ENCODE measurements around the gene RANGRF. TPM values are rescaled to one million over a fixed set of nuclear protein-coding genes. Genes with fewer than 3 reads are reported as not detected.
A peak's percentile ranks its signal among the peaks of the same experiment; 100 is the strongest.

The RANGRF gene
- total RNA-seq, 1 experiment from 2014 or later: 18.0 TPM

DNA sequence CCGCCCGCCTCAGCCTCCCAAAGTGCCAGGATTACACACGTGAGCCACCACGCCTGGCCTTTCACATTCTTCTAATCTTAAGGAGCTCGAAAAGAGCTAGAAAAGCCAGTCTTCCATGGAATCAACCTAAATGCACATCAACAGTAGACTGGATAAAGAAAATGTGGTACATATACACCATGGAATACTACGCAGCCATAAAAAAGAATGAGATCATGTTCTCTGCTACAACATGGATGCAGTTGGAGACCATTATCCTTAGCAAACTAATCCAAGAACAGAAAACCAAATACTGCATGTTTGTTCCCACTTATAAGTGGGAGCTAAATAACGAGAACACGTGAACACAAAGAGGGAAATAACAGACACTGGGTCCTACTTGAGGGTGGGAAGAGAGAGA is 43.7 kb upstream of the RANGRF start:
- Histone ChIP-seq H3K4me1 (ENCODE audit: insufficient read depth, low read length) (peaks cover under 1% of the 10 kb centered on the region), H3F3A (ENCODE audit: low read length, unreplicated experiment) (no peaks in the 10 kb centered on the region), H3K27ac (ENCODE audit: low read length) (no peak overlapping the region), H3K4me2 (ENCODE audit: low read length) (no peak overlapping the region), H4K20me1 (ENCODE audit: low read length) (no peaks in the 10 kb centered on the region), H2AFZ (ENCODE audit: low read length) (no peak overlapping the region), H3K79me2 (ENCODE audit: low read length) (peaks cover 29% of the 10 kb centered on the region), H3K9me3 (ENCODE audit: low read length) (no peaks in the 10 kb centered on the region), H3K36me3 (ENCODE audit: low read depth, low read length) (no peaks in the 10 kb centered on the region; the same call in 1 of the 2 replicates), H3K4me3 (ENCODE audit: low read length) (no peak overlapping the region), H3K9me2 (replicated peaks; ENCODE audit: low read length) (no peaks in the 10 kb centered on the region), H3K9ac (ENCODE audit: low read length) (no peak overlapping the region), H3K27me3 (ENCODE audit: low read length) (no peaks in the 10 kb centered on the region)
- intact Hi-C loops (cut with micrococcal nuclease): no loop called here
- TF ChIP-seq EZH2 (IDR thresholded peaks at IDR 0.05; ENCODE audit: low read length, unreplicated experiment): no peak
- TF ChIP-seq EZH2phosphoT487 (IDR thresholded peaks at IDR 0.05; ENCODE audit: borderline replicate concordance, low read length): no peak
- TF ChIP-seq, protein P1, sequence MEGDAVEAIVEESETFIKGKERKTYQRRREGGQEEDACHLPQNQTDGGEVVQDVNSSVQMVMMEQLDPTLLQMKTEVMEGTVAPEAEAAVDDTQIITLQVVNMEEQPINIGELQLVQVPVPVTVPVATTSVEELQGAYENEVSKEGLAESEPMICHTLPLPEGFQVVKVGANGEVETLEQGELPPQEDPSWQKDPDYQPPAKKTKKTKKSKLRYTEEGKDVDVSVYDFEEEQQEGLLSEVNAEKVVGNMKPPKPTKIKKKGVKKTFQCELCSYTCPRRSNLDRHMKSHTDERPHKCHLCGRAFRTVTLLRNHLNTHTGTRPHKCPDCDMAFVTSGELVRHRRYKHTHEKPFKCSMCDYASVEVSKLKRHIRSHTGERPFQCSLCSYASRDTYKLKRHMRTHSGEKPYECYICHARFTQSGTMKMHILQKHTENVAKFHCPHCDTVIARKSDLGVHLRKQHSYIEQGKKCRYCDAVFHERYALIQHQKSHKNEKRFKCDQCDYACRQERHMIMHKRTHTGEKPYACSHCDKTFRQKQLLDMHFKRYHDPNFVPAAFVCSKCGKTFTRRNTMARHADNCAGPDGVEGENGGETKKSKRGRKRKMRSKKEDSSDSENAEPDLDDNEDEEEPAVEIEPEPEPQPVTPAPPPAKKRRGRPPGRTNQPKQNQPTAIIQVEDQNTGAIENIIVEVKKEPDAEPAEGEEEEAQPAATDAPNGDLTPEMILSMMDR (conservative IDR thresholded peaks at IDR 0.05; ENCODE audit: low read depth, low read length): no peak
- DNase-seq (no peak), ATAC-seq (no peak)
- ChIA-PET POLR2A (ENCODE audit: unreplicated experiment) (no interaction called here), CTCF (no interaction called here)
- no TSS peak for BruUV-seq (replicated peaks)

DNA sequence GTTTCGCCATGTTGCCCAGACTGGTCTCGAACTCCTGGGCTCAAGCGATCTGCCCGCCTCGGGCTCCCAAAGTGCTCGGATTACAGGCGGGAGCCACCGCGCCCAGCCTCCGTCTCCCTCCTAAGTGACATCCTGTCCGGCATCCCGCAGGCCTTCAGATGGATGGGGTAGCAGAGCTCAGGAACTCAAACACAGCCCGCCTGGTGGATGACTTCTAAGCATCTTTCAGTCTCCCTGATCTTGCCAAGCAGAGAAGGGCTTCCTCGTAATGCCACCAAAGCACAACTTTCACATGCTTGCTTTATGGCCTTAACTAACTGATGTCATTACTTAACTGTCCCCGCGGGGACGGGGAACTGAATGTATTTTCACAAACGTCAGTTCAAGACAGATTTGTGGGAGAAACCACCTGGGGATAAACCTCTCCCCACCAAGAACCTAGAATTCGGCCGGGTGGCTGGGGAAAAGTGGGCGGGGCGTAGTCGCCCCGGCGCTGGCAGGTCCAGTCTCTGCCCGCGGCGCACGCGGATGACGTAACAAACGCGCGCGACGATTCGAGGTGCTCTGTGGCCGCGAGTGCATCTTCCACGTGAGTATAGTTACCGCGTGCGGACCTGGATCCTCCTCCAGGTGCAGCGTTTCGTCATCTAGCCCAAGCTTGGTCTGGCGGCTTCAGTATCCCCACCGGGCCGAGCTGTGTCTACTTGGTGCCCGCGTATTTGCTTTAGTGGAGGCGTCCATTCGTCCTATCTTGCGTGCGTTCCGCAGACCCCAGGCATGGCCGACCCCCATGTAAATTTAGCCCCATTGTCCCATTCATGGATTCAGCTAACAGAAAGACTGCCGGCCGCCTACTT is 39.5 kb upstream of the RANGRF start, which contains the start of gene PFAS:
TSS of gene PFAS (plus strand) at position 539 of the 857 bp plus-strand sequence. CDS start 4,649 bp downstream, outside the sequence.
- Histone ChIP-seq H4K20me1 (ENCODE audit: low read length) (no peaks in the 10 kb centered on the region), H3K27ac (ENCODE audit: low read length) (peak within 1 kb of the TSS; percentile 94), H3F3A (ENCODE audit: low read length, unreplicated experiment) (no peaks in the 10 kb centered on the region), H3K4me3 (ENCODE audit: low read length) (peak within 1 kb of the TSS; percentile 100), H3K27me3 (ENCODE audit: low read length) (no peaks in the 10 kb centered on the region), H3K9me3 (ENCODE audit: low read length) (no peaks in the 10 kb centered on the region), H2AFZ (ENCODE audit: low read length) (peak within 1 kb of the TSS; percentile 80), H3K36me3 (ENCODE audit: low read depth, low read length) (peaks cover 3% of the 10 kb centered on the region; the same call in 1 of the 2 replicates), H3K4me2 (ENCODE audit: low read length) (peak within 1 kb of the TSS; percentile 90), H3K4me1 (ENCODE audit: insufficient read depth, low read length) (peaks cover 10% of the 10 kb centered on the region), H3K9me2 (replicated peaks; ENCODE audit: low read length) (no peaks in the 10 kb centered on the region), H3K79me2 (ENCODE audit: low read length) (peaks cover 58% of the 10 kb centered on the region), H3K9ac (ENCODE audit: low read length) (peak within 1 kb of the TSS; percentile 98)
- ChIA-PET CTCF (no interaction called here), POLR2A (ENCODE audit: unreplicated experiment) (interaction anchor here (2.0 kb wide), 1 partner anchor 46 kb away, joined by 7 read pairs; the partner anchor contains the start of gene SLC25A35)
- TSS peak; percentile 31 for BruUV-seq (replicated peaks)
- TF ChIP-seq, protein P1 (conservative IDR thresholded peaks at IDR 0.05; ENCODE audit: low read depth, low read length): no peak
- TF ChIP-seq EZH2phosphoT487 (IDR thresholded peaks at IDR 0.05; ENCODE audit: borderline replicate concordance, low read length): no peak
- no peak for TF ChIP-seq EZH2 (IDR thresholded peaks at IDR 0.05; ENCODE audit: low read length, unreplicated experiment)
- intact Hi-C loops (cut with micrococcal nuclease): loop anchor here (2.0 kb wide), 2 partner anchors 46 to 62 kb away; partner anchors contain the start of gene SLC25A35
- DNase-seq (peak; percentile 93), ATAC-seq (peak; percentile 59)
